GM18502 (cell line): ENCODE data around the gene PRKCQ.
"Not testable (repeated sequence)": the region's sequence is repeated elsewhere in the genome, so short reads cannot be mapped to it uniquely, and the experiment has no call there.

ENCODE experiments used
- ATAC-seq: cut with Tn5 transposase; IDR thresholded peaks from one replicate; pipeline ENCODE4 v1.9.1; 2021; ENCODE audit warnings: mild to moderate bottlenecking; ENCODE audit not compliant: unreplicated experiment, poor library complexity

The PRKCQ gene

GRCh38 chr10:6597478-6597877 is 17.4 kb upstream of the PRKCQ start:
- ATAC-seq: no peak

- ATAC-seq: no peak
Observed at GRCh38 chr10:6595499-6595898, 15.4 kb upstream of the PRKCQ start.

- ATAC-seq: no peak
Observed at GRCh38 chr10:6593241-6593671, 13.2 kb upstream of the PRKCQ start.

GRCh38 chr10:6592080-6592479 is 12.0 kb upstream of the PRKCQ start:
- ATAC-seq: no peak

GRCh38 chr10:6591668-6592067 is 11.6 kb upstream of the PRKCQ start:
- ATAC-seq: no peak

GRCh38 chr10:6590100-6590499 is 10.0 kb upstream of the PRKCQ start:
- no peak for ATAC-seq

- ATAC-seq: no peak
Observed at GRCh38 chr10:6589287-6590094, 9.4 kb upstream of the PRKCQ start.

- no peak for ATAC-seq
Observed at GRCh38 chr10:6588845-6589244, 8.8 kb upstream of the PRKCQ start.

GRCh38 chr10:6588082-6588481 is 8.0 kb upstream of the PRKCQ start:
- ATAC-seq: no peak

GRCh38 chr10:6586501-6586900 is 6.4 kb upstream of the PRKCQ start:
- ATAC-seq: no peak

- ATAC-seq: no peak
Observed at GRCh38 chr10:6583447-6583846, 3.4 kb upstream of the PRKCQ start.

GRCh38 chr10:6582913-6583312 is 2.8 kb upstream of the PRKCQ start:
- not testable (repeated sequence) for ATAC-seq

GRCh38 chr10:6582298-6582697 is 2.2 kb upstream of the PRKCQ start:
- no peak for ATAC-seq

GRCh38 chr10:6581778-6582228 is 1.7 kb upstream of the PRKCQ start:
- ATAC-seq: no peak

- not testable (repeated sequence) for ATAC-seq
Observed at GRCh38 chr10:6581223-6581622, 1.1 kb upstream of the PRKCQ start.

GRCh38 chr10:6580279-6581029 is 378 bp upstream of the PRKCQ start:
- peak; percentile 87 for ATAC-seq

GRCh38 chr10:6579183-6579903 is 733 bp downstream of the PRKCQ start:
- ATAC-seq: no peak

GRCh38 chr10:6578795-6579182 is 1.3 kb downstream of the PRKCQ start:
- no peak for ATAC-seq

GRCh38 chr10:6578251-6578771 is 1.8 kb downstream of the PRKCQ start:
- ATAC-seq: no peak

GRCh38 chr10:6576326-6576725 is 3.8 kb downstream of the PRKCQ start:
- no peak for ATAC-seq
